OCI-M2 (cell line): ENCODE data around the gene ARIH2.
A peak's percentile ranks its signal among the peaks of the same experiment; 100 is the strongest.
"Not testable (repeated sequence)": the region's sequence is repeated elsewhere in the genome, so short reads cannot be mapped to it uniquely, and the experiment has no call there.

ENCODE experiments used
- DNase-seq: peaks from one replicate; lab custom pipeline; 2025; ENCODE audit not compliant: unreplicated experiment; lab: John Stamatoyannopoulos, UW

The ARIH2 gene

GRCh38 chr3:48918388-48919214 lies at the start of gene ARIH2:
Gene ARIH2, plus strand, starts transcription at chr3:48918842. Its CDS starts 8,717 bp downstream, at chr3:48927559.
- peak; percentile 69 for DNase-seq

GRCh38 chr3:48877671-48878070 lies 41.0 kb upstream of the ARIH2 start:
- no peak for DNase-seq

GRCh38 chr3:48879307-48879993 lies 39.2 kb upstream of the ARIH2 start:
- DNase-seq: no peak

DNA sequence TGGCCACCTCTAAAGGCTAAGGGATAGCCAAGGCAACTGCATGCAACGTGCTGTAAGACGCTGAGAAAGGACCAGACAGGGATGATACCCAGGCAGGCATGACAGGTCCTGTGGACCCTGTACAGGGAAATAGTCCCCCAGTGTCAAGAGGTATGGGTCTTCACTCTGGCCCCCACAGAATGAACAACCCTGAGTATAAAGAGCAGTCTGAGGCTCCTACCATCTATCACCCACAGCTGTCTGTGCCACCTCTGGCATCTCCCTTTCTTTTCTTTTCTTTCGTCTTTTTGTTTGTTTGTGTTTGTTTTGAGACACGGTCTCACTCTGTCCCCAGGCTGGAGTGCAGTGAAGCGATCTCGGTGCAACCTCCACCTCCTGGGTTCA lies 38.7 kb upstream of the ARIH2 start:
- no peak for DNase-seq

- DNase-seq: no peak
Measured at GRCh38 chr3:48881006-48881405, 37.6 kb upstream of the ARIH2 start.

GRCh38 chr3:48881652-48882114 lies 37.0 kb upstream of the ARIH2 start:
- no peak for DNase-seq

DNA sequence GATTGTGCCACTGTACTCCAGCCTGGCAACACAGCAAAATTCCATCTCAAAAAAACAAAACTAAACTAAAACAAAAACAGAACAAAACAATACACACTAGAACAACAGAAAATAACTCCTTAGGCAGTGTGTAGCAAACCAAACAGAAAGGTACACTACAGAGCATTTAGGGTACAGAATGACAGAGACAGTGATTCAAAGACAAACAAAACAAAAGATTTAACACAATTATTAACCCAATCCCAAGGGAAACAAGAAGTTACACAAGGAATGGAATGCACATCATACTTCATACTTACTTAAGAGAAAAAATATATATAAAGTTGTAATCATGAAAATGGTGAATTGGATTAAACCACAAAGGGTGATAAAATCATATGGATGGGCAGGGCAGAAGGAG lies 32.9 kb upstream of the ARIH2 start:
- no peak for DNase-seq

DNA sequence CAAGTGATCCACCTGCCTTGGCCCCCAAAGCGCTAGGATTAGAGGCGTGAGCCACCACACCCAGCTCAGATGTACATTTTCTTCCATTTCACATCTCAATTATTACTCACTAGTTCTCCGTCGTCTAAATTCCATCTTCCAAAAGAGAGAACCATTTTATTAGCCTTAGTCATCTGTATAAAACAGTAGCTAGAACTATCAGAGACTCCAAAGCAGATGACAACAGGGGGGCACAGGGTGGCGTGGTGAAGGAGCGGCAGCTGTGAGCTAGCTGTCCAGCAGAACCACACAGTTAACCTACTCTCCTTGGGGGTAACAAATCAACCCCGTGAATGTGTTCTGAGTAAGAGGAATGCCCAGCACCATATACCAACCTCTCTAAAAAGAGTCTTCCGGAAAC lies 27.0 kb upstream of the ARIH2 start:
- no peak for DNase-seq

- no peak for DNase-seq
Measured at GRCh38 chr3:48894516-48894915, 24.1 kb upstream of the ARIH2 start.

DNA sequence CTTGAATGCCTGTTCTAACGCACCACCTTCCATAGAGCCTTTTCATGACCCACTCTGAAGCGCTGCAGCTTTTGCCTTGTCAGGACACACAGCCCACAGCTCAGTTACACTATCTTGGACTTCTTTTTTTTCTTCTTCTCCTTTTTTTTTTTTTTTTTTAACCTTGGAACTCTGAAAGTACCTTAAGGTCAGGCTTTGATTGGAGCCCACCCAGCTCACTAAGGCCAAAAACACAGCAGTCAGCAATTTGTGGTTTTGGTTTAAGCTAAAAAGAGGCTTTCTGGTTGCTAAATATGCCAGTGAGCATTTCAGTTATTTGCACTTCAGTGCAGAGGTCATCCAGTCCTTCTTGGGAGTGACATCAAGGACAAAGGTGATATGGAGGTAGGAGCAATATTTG lies 21.7 kb upstream of the ARIH2 start:
- no peak for DNase-seq

DNA sequence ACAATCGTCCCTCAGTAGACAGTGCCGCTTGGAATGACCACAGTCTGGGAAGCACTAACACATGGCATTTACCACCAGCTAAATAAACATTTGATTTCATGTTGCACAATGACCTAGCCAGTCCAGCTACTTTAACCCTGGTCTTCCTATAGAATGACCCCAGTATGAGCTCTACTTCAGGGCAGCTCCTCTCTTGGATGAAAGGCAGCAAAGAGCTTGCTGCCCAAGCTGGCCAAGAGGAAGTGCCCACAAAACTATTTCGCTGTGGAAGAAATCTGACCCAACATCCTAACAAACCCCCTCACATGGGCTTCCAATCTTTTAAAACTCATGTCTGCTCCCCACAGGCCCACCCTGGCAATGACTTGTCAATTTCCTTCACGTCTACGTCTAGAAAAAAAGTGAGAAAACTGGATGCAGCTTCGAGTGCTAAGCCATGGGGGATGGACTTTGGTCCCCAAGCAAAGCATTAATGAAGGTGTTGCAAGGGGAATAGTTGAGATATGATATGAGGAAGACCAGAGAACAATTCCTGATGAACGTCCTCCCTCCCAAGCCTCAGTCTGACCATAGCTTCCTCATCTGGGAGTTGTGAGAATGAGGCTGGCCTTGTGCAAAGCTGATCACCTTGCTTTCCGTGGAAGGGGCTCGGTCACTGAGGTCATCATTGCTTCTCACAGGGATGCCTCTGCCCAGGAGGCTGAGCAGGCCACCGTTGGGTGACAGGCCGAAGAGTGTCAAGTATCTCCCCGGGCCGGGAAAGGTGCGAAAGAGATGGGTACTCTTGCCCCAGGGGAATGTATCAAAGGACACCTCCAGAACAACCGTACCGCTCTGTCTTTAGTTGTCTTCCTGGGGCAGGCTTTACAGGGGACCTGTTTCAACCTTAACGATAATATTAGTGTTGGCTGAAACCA lies 20.9 kb upstream of the ARIH2 start:
- DNase-seq: no peak

- no peak for DNase-seq
Measured at GRCh38 chr3:48898383-48899234, 20.0 kb upstream of the ARIH2 start, which contains the start of gene SLC25A20. Gene SLC25A20, minus strand, starts transcription at chr3:48898882. Its CDS starts 88 bp downstream, at chr3:48898794.

DNA sequence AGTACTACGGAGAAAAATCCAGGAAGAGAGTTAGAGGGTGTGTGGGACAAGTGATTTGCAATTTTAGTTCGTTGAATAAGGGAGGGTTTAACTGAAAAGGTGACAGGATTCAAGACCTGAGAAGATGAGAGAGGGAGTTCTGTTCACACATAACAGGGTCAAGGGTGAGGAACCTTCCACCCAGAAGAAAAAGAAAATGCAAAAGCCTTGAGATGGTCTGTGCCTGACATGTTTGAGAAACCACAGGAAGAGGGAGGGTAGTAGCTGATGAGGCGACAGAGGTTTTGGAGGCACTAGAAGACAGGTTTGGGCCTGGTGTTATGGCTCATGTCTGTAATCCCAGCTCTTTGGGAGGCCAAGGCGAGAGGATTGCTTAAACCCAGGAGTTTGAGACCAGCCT lies 19.4 kb upstream of the ARIH2 start:
- DNase-seq: no peak

GRCh38 chr3:48907026-48907425 lies 11.6 kb upstream of the ARIH2 start:
- DNase-seq: not testable (repeated sequence)

- no peak for DNase-seq
Measured at GRCh38 chr3:48915296-48915695, 3.3 kb upstream of the ARIH2 start.

DNA sequence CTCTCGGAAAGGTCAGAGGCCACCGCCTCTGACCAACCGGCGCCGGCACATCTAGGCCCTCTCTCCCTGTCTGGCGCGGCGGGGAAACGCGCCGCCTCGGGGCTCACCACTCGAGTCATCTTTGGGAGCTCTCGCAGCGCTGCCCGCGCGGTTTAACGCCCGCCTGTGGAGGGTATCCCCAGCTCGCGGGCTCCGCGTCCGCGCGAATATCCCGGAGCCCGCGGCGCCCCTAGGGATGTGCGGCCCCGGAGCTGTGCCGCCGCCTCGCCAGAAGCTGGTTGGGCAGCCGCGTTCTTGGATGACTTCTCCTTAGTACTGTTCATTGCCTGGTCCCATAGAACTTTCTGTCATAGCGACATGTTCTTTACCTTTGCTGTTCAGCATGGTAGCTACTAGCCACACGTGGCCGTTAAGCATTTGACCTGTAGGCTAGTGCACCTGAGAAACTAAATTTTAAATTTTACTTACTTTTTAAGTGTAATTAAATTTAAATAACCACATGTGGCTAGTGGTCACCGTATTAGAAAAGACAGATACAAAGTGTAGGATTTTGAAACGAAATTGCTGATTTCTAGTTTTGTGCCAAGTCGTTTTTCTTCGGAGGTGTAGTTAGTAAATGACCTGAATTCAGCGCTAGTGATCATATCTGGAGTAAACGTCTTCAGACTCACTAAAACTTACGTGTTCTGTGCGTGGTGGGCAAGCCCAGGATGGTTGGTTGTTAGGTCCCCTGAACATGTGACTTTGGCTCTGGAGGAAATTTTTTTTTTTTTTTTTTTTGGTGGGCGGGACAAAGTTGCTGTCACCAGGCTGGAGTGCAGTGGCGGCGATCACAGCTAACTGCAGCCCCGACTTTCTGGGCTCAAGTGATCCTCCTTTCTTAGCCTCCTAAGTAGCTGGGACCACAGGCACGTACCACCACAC lies 835 bp downstream of the ARIH2 start:
- no peak for DNase-seq

DNA sequence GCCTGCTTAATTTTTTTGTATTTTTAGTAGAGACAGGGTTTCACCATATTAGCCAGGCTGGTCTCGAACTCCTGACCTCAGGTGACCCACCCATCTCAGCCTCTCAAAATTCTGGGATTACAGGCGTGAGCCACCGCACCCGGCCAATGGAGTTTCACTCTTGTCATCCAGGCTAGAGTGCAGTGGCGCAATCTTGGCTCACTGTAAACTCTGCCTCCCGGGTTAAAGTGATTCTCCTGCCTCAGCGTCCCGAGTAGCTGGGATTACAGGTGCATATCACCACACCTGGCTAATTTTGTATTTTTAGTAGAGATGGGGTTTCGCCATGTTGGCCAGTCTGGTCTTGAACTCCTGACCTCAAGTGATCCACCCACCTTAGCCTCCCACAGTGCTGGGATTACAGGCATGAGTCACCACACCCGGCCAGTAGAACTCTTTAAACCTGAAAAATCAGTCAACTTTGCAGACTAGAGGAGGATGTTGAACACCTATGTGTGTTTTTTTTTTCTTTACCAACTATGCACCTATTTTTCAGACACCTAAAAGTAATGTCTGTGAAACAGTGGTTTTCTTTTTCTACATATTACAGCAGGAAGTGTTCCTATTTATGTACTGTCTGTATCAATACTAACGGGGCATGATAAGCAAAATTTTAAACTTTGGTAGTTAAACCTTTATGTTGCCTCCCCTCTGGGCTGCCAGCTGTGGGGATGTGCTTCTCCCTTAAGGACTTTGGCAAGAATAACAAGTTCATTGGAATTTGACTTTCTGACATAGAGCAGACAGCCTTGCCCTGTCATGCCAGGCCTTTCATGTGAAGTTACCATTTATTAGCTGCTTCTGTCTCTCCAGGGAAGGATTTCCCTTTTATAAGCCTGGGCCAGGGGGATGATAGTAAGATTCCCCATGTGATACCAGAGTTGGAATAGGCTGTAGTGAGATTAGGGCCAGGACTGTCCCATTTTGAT lies 8.1 kb downstream of the ARIH2 start:
- DNase-seq: no peak

DNA sequence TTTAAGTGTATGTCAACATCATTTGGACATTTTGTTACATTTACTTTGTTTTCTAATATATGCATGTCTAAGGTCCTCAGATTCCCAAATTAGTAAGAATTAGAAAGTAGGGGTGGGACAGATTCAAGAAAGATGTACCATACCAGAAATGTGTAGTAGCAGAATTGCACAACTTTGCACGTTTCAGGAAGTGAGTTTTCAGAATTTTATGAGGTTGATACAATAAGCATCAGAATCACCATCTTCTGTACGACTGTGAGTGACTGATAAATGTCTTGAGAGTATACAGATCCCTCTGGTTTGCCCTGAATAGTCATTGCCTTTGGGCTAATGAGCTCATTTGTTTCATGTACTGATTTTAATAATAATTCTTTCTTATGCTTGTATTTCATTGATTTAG lies 9.3 kb downstream of the ARIH2 start:
- DNase-seq: no peak
